ENCODE measurements around the gene GANAB. TPM values are rescaled to one million over a fixed set of nuclear protein-coding genes. Genes with fewer than 3 reads are reported as not detected.
"Not testable (repeated sequence)": the region's sequence is repeated elsewhere in the genome, so short reads cannot be mapped to it uniquely, and the experiment has no call there.

Gene GANAB
- total RNA-seq, 1 donor from 2014 or later: 229 TPM

DNA sequence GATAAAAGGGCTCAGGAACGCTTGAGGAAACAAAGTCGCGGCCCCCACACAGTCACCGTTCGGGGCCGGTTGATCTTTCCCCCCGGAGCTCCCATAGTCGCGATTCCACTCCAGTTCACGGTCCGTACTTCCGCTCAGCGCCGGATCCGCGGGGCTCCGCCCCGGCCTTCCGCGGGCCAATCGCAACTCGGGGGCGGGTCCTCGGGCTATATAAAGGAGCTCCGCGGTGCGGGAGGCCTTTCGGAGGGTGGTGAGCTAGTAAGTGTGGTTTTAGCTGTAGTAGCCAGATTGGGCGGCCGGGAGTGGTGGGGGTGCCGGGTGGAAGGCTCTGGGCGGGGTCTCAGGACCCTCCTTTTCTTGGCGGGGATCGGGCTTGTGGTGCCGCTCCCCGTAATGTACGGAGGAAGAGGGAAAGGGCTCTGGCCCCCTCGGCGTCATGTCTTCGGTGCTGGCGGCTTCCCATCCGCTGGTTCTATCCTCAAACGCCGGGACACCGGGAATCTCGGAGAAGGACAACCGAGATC is 18.7 kb upstream of the GANAB start, which contains the start of the genes C11orf98 and CSKMT:
TSS of gene C11orf98 (minus strand) at position 136 of the 524 bp plus-strand sequence. CDS start at position 95, 41 bp downstream.
TSS of gene CSKMT (plus strand) at position 238 of the 524 bp plus-strand sequence. CDS start 568 bp downstream, outside the sequence.
- peak; percentile 96 for DNase-seq
- Histone ChIP-seq H3K36me3 (peaks cover 26% of the 10 kb centered on the region), H3K4me3 (peak within 1 kb of the TSS; percentile 92), H3K9me3 (no peaks in the 10 kb centered on the region), H3K27ac (peak within 1 kb of the TSS; percentile 91), H3K27me3 (no peaks in the 10 kb centered on the region), H3K4me1 (peaks cover 21% of the 10 kb centered on the region)
- no peak for TF ChIP-seq CTCF (IDR thresholded peaks at IDR 0.05)
- intact Hi-C loops (cut with DNase I): no loop called here
- peak; percentile 98 for ATAC-seq

DNA sequence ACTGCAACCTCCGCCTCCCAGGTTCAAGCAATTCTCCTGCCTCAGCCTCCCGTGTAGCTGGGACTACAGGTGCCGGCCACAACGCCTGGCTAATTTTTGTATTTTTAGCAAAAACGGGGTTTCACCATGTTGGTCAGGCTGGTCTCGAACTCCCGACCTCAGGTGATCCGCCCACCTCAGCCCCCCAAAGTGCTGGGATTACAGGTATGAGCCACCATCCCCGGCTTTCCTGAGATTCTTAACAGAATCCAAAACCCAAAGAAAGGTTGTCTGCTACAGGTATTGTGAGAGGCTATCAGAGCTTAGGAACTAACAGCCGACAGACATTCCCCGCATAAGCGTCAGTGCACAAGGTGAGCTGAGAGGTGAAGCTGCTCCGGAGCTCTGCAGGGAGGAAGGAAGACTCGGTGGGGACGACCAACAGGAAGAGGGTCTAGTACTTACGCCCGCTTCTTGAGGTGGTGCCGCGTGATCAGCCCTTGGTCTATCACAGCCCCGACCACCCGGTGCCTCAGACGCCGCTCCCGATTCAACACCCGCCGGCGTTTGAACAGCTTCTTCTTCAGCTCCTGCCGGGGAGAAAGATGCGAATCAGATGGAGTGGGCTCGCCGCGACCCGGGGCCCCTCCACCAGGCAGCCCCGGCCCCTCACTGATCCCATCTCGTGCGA is 18.1 kb upstream of the GANAB start:
- H3K36me3 ChIP-seq: peaks cover 26% of the 10 kb centered on the region
- H3K27me3 ChIP-seq: no peaks in the 10 kb centered on the region
- peaks cover 21% of the 10 kb centered on the region for H3K4me1 ChIP-seq
- ATAC-seq (peak; percentile 60), DNase-seq (no peak)
- peak overlapping the region; percentile 92 for H3K4me3 ChIP-seq
- intact Hi-C loops (cut with DNase I): no loop called here
- no peak for TF ChIP-seq CTCF (IDR thresholded peaks at IDR 0.05)
- H3K27ac ChIP-seq: peak overlapping the region; percentile 91
- no peaks in the 10 kb centered on the region for H3K9me3 ChIP-seq

GRCh38 chr11:62656796-62657429 is 10.5 kb upstream of the GANAB start:
- ATAC-seq (no peak), DNase-seq (no peak)
- H3K27ac ChIP-seq: no peak overlapping the region
- no peak overlapping the region for H3K4me3 ChIP-seq
- intact Hi-C loops (cut with DNase I): no loop called here
- no peaks in the 10 kb centered on the region for H3K9me3 ChIP-seq
- TF ChIP-seq CTCF (IDR thresholded peaks at IDR 0.05): no peak
- H3K4me1 ChIP-seq: peaks cover 6% of the 10 kb centered on the region
- H3K36me3 ChIP-seq: no peaks in the 10 kb centered on the region
- H3K27me3 ChIP-seq: no peaks in the 10 kb centered on the region

DNA sequence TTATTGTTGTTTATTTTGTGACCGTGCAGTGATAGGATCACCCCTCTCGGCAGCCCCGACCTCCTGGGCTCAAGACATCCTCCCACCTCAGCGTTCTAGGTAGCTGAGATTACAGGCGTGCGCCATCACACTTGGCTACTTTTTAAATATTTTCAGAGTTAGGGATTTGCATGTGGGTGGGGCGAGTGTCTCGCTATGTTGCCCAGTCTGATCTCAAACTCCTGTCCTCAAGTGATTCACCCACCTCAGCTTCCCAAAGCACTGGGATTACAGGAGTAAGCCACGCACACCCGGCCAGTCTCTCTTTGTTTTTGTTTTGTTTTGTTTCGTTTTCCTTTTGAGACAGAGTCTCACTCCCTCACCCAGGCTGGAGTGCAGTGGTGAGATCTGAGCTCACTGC is 7.9 kb upstream of the GANAB start:
- intact Hi-C loops (cut with DNase I): no loop called here
- Histone ChIP-seq H3K4me3 (no peak overlapping the region), H3K4me1 (peaks cover 11% of the 10 kb centered on the region), H3K9me3 (no peaks in the 10 kb centered on the region), H3K36me3 (peaks cover 5% of the 10 kb centered on the region), H3K27ac (no peak overlapping the region), H3K27me3 (no peaks in the 10 kb centered on the region)
- DNase-seq (no peak), ATAC-seq (no peak)
- no peak for TF ChIP-seq CTCF (IDR thresholded peaks at IDR 0.05)

- H3K36me3 ChIP-seq: peaks cover 18% of the 10 kb centered on the region
- intact Hi-C loops (cut with DNase I): no loop called here
- no peaks in the 10 kb centered on the region for H3K27me3 ChIP-seq
- no peak for ATAC-seq
- no peak for TF ChIP-seq CTCF (IDR thresholded peaks at IDR 0.05)
- H3K9me3 ChIP-seq: no peaks in the 10 kb centered on the region
- H3K4me3 ChIP-seq: peak overlapping the region; percentile 84
- H3K27ac ChIP-seq: peak overlapping the region; percentile 95
- peaks cover 11% of the 10 kb centered on the region for H3K4me1 ChIP-seq
- DNase-seq: no peak
Measured at GRCh38 chr11:62652161-62653006, 6.0 kb upstream of the GANAB start.

- H3K27me3 ChIP-seq; H3K27ac ChIP-seq; ATAC-seq; DNase-seq; intact Hi-C loops (cut with DNase I); H3K9me3 ChIP-seq; H3K4me3 ChIP-seq: not testable (repeated sequence)
- peaks cover 21% of the 10 kb centered on the region for H3K4me1 ChIP-seq
- peaks cover 18% of the 10 kb centered on the region for H3K36me3 ChIP-seq
Measured at GRCh38 chr11:62650283-62650682, 3.9 kb upstream of the GANAB start.
